CD4-positive, alpha-beta T cell (primary cell): Measurements from ENCODE around the gene KCTD14. TPM values are rescaled to one million over a fixed set of nuclear protein-coding genes. Genes with fewer than 3 reads are reported as not detected.

Experiments used
- ATAC-seq: fragments of 200-7000 bp; cut with Tn5 transposase; one replicate; pipeline ENCODE4 v1.10.0; 2022; ENCODE audit warnings: mild to moderate bottlenecking; ENCODE audit not compliant: poor library complexity
- CTCF ChIA-PET: fragments of 350-600 bp; sonication (Branson Sonifier 250); formaldehyde crosslinking; loops from one replicate; lab custom pipeline; 2021; ENCODE audit warnings: antibody characterized with exemption, inconsistent platforms; lab: Charles Lee
- POLR2A ChIA-PET: fragments of 350-600 bp; sonication (Branson Sonifier 250); formaldehyde crosslinking; loops from one replicate; lab custom pipeline; 2021; ENCODE audit warnings: antibody characterized with exemption, inconsistent platforms; lab: Charles Lee
- DNase-seq, 14 experiments: peaks; one replicate each; pipeline ENCODE4 v3.0.0-alpha.2; 2013 to 2020; ENCODE audit warnings: mixed read lengths in 2 of 14
- H3K27ac ChIP-seq, 2 donors: one replicate each; pipeline versions ENCODE4 v1.5.1 to v1.7.0; 2013; ENCODE audit warnings: low read length in 2 of 2, low read depth in 1 of 2, mild to moderate bottlenecking in 1 of 2
- H3K27me3 ChIP-seq, 2 experiments: 1 replicate in 1 of 2; 2 replicates in 1 of 2; pipeline versions ENCODE4 v1.6.1 to v1.7.0; 2013; ENCODE audit warnings: low read length in 2 of 2, control low read depth in 1 of 2, mild to moderate bottlenecking in 1 of 2, moderate library complexity in 1 of 2; ENCODE audit not compliant: insufficient read depth in 2 of 2, control insufficient read depth in 1 of 2
- H3K36me3 ChIP-seq: one replicate; pipeline ENCODE4 v1.6.1; 2013; ENCODE audit warnings: low read length, control low read depth; ENCODE audit not compliant: insufficient read depth
- H3K4me1 ChIP-seq: one replicate; pipeline ENCODE4 v1.6.1; 2013; ENCODE audit warnings: low read length, control low read depth; ENCODE audit not compliant: insufficient read depth
- H3K4me3 ChIP-seq: one replicate; pipeline ENCODE4 v1.5.1; 2013; ENCODE audit warnings: mild to moderate bottlenecking, low read length, moderate library complexity
- H3K9me3 ChIP-seq, 2 experiments: 1 replicate in 1 of 2; 2 replicates in 1 of 2; pipeline versions ENCODE4 v1.6.1 to v1.7.0; 2013; ENCODE audit warnings: low read length in 2 of 2, mild to moderate bottlenecking in 2 of 2, control low read depth in 1 of 2, moderate library complexity in 1 of 2; ENCODE audit not compliant: control insufficient read depth in 1 of 2, insufficient read depth in 1 of 2
- H3K27ac Mint-ChIP-seq: one replicate; pipeline ENCODE4 v1.8.0; 2020; ENCODE audit warnings: mixed read lengths
- H3K27me3 Mint-ChIP-seq: one replicate; pipeline ENCODE4 v1.8.0; 2021; ENCODE audit warnings: mixed read lengths
- H3K36me3 Mint-ChIP-seq: one replicate; pipeline ENCODE4 v1.8.0; 2021; ENCODE audit warnings: low read depth, mixed read lengths
- H3K4me1 Mint-ChIP-seq: one replicate; pipeline ENCODE4 v1.8.0; 2021; ENCODE audit warnings: low read depth, mixed read lengths
- H3K4me3 Mint-ChIP-seq: one replicate; pipeline ENCODE4 v1.8.0; 2020; ENCODE audit warnings: mild to moderate bottlenecking, mixed read lengths
- H3K9me3 Mint-ChIP-seq: one replicate; pipeline ENCODE4 v1.8.0; 2020; ENCODE audit warnings: mixed read lengths
- CTCF ChIP-seq: fragments of 200-600 bp; IDR thresholded peaks from one replicate; pipeline ENCODE4 v1.8.0; 2022; ENCODE audit warnings: antibody characterized with exemption, mild to moderate bottlenecking
- intact Hi-C, 2 experiments: fragments of 100-400 bp; cut with DNase I in 1 of 2; cut with micrococcal nuclease in 1 of 2; formaldehyde crosslinking; loops; one replicate each; pipeline versions ENCODE4 v1.15.1 to v1.9.0; 2023 to 2025; cut with DNase I, micrococcal nuclease
- total RNA-seq, 174 experiments: library from RNA in 2 of 174; stranded (reverse) in 2 of 174; gene quantifications; one replicate each; pipeline ENCODE4 v1.2.3 and lab custom pipeline; 2021 to 2026

The KCTD14 gene
- total RNA-seq, 2 experiments from 2014 or later = 0.34 TPM; not detected in 1

DNA sequence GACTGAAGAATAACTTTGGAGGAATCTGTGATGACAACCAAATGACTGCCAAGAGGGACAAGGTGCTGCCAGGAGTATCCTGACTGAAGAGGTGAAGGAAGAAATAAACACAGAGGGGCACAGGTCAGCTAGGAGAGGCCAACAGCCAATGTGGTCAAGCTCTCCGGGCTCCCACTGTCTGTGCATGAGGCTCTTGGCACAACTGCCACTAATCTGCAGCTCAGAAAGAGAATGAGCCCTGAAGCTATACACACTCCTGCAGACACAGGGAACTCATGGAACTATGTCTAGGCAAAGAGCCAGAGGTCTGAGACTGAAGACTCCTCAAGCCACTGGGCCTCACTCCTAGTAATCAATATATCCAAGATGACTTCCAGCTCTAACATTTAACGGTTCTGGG lies 47.5 kb upstream of the KCTD14 start:
- Mint-ChIP-seq H3K27me3 (no peaks in the 10 kb centered on the region), H3K4me1 (peaks cover 14% of the 10 kb centered on the region), H3K27ac (no peak overlapping the region), H3K9me3 (no peaks in the 10 kb centered on the region), H3K36me3 (peaks cover 67% of the 10 kb centered on the region), H3K4me3 (no peak overlapping the region)
- no peaks in the 10 kb centered on the region for H3K9me3 ChIP-seq
- intact Hi-C loops = no loop called here
- ATAC-seq = no peak
- no peak overlapping the region for H3K4me3 ChIP-seq
- H3K27me3 ChIP-seq = no peaks in the 10 kb centered on the region
- CTCF ChIA-PET = no interaction called here
- TF ChIP-seq CTCF = no peak
- no peak for DNase-seq
- H3K36me3 ChIP-seq = peaks cover 40% of the 10 kb centered on the region
- POLR2A ChIA-PET = interaction anchor here (0.5 to 0.6 kb wide), 2 partner anchors 10 to 42 kb away, joined by 3 read pairs; no protein-coding TSS in a partner anchor
- no peak overlapping the region for H3K27ac ChIP-seq
- H3K4me1 ChIP-seq = peaks cover 5% of the 10 kb centered on the region

DNA sequence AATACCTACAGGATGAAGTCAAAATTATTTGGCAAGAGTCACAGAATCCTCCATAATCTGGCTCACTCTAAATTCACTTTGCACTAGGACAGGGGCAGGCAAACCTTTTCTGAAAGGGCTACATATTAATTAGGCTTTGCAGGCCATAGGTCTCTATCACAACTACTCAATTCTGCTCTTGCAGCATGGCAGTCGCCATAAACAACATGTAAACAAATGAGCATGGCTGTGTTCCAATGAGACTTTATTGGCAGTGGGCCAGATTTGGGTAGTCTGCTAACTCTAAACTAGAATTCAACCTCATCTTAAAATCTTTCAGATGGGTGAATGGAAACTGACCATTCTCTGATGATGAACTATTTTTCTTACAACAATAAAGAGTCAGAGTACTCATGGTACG lies 46.4 kb upstream of the KCTD14 start:
- no peaks in the 10 kb centered on the region for H3K9me3 ChIP-seq
- POLR2A ChIA-PET = interaction anchor here (1.0 kb wide), 1 partner anchor 10 kb away, joined by 4 read pairs; the partner anchor contains the start of gene NDUFC2
- CTCF ChIA-PET = no interaction called here
- H3K27ac ChIP-seq = no peak overlapping the region
- intact Hi-C loops = no loop called here
- H3K27ac Mint-ChIP-seq = no peak overlapping the region
- no peaks in the 10 kb centered on the region for H3K27me3 Mint-ChIP-seq
- no peak for TF ChIP-seq CTCF
- peaks cover 6% of the 10 kb centered on the region for H3K4me1 Mint-ChIP-seq
- H3K36me3 Mint-ChIP-seq = peaks cover 61% of the 10 kb centered on the region
- H3K4me3 Mint-ChIP-seq = no peak overlapping the region
- no peaks in the 10 kb centered on the region for H3K27me3 ChIP-seq
- H3K4me3 ChIP-seq = no peak overlapping the region
- no peak for ATAC-seq
- DNase-seq = no peak
- H3K4me1 ChIP-seq = no peaks in the 10 kb centered on the region
- H3K9me3 Mint-ChIP-seq = no peaks in the 10 kb centered on the region
- peaks cover 40% of the 10 kb centered on the region for H3K36me3 ChIP-seq

DNA sequence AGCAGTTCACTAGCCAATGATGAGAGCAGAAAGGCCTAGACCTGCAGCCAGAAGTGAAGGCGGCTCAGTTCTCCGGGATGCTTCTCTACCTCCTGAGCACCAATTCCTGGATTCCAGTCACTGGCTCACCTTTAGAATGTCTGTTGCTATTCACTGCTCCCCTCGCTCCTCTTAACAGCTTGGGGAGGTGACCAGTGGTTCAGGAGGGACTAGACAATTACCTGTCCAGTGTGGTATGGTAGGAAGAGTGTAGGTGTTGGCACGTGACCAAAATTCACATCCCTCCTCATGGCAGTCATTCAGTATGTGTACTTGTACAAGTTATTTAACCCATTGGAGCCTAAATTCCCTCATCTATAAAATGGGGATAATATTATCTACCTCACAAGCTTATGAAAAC lies 44.6 kb upstream of the KCTD14 start:
- ChIA-PET CTCF (no interaction called here), POLR2A (no interaction called here)
- H3K4me3 Mint-ChIP-seq = no peak overlapping the region
- ATAC-seq (no peak), DNase-seq (no peak)
- H3K36me3 ChIP-seq = peaks cover 37% of the 10 kb centered on the region
- H3K36me3 Mint-ChIP-seq = peaks cover 50% of the 10 kb centered on the region
- H3K4me1 Mint-ChIP-seq = peaks cover 5% of the 10 kb centered on the region
- no peak overlapping the region for H3K27ac ChIP-seq
- H3K4me3 ChIP-seq = no peak overlapping the region
- H3K9me3 Mint-ChIP-seq = no peaks in the 10 kb centered on the region
- H3K27me3 ChIP-seq = no peaks in the 10 kb centered on the region
- no peak overlapping the region for H3K27ac Mint-ChIP-seq
- intact Hi-C loops = no loop called here
- no peaks in the 10 kb centered on the region for H3K9me3 ChIP-seq
- no peak for TF ChIP-seq CTCF
- no peaks in the 10 kb centered on the region for H3K27me3 Mint-ChIP-seq
- H3K4me1 ChIP-seq = no peaks in the 10 kb centered on the region
